ENCODE results near the gene JDP2.

The JDP2 gene

DNA sequence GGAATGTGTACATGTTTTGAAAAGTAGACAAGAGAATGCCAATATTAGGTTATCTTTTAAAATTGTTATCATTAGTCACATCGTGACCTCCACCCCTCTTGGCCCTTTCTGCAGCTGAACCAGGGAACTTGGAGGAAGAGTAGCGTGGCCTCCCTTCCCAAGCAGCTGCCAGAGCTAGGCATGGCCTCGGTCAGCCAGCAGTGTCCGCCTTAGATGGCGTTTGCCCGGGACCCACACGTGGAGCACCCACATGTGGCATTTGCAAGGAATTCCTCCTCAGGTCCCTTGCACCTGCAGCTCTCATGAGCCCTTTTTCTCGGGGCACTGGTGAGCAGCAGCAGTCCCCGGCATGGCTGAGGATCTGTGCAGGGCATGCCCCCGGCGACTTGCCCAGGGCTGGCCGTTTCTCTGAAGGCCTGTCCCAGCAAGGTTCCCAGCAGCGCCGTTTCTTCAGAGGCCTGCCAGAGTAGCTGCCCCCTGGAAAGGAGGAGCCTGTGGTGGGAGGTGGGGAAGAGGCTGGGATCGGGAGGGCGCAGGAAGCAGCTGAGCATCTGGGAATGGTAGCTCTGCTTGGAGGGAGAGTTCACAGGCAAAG lies 10.8 kb downstream of the JDP2 start:
- DNase-seq: no peak

DNA sequence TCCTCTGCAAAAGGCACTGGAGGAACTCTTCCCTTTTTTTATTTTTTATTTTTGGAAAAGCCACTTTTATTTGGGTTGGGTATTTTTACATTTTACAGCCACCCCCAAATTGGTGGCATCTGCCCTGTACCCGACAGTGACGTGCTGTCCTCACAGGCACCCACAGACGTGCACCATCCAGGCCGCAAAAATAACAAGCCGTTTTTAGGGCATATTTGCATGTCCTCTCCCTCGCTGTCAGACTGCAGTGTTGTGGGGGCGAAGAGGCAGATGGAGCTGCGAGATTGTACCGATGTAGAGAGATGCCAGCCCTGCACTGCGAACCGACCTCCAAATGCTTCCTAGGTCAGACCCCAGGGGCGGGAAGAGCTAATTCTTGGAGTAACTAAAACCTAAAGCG lies 12.2 kb downstream of the JDP2 start:
- no peak for DNase-seq

DNA sequence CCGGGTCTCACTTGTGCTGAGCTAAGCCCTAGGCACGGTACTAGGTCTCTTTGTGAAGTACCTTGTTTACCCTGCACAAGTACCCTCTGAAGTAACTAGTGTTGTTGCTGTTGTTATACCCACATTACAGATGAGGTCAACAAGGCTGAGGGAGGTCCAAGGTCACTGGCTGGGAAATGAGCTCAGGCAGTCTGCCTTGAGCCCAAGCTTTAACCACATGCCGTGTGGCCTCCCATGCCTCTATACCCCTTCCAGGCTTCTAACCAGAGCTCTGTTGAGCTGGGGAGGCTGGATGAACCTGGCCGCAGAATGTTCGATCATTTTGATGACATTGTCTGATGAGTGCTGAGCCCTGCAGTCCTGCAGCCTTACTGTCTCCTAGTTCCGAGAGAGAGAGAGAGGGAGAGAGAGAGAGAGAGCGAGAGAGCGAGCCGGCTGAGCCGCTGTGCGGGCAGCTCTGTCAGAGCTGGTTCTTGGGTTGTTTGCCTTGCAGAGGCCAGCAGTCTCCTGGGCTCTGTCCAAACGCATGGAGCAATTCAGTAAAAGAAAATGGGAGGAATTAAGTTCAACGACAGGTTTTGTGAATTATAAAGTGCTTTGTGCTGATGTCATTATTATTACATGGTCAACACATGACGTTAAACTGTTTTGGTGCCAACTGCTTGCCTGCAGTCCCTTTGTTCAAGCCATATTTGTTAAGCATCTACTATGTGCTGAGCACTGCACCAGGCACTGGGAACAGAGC lies 13.1 kb downstream of the JDP2 start:
- peak; percentile 72 for DNase-seq

GRCh38 chr14:75441728-75442127 lies 13.9 kb downstream of the JDP2 start:
- no peak for DNase-seq

DNA sequence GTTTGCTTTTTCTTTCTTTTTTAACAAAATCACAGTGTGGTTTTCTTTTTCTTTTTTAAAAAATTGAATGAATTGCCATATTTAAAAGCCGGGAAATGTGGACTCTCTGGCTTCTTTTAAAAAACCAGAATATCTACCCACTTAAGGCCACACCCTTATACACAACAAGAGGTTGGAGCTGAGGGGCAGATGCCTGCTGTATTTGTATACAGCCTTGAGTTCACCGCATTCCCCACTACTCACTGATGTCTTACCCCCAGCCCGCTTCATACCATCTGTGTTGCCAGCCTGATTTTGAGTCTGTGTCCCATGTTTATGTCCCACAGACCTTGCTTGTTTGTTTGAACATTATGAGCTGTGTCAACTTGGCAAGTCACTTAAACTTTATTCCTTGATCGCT lies 14.3 kb downstream of the JDP2 start:
- no peak for DNase-seq

DNA sequence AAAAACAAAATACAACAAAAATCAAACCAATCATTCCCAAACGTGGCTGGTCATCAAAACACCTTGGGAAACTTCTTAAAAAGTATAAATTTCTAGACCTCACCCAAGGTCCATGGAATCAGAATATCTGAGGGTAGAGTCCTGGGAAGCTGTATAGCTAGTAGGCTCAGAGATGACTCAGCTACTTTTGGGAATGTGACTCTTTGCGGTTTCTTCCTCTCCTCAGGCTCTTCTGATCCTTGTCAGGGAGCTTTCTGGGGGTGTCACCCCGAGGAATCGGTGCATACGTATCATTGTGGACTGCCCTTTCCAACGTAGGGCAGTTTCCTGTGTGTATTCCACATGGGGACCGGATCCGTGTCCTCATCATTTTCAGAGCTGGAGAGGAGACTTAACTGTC lies 14.8 kb downstream of the JDP2 start:
- DNase-seq: peak; percentile 65

DNA sequence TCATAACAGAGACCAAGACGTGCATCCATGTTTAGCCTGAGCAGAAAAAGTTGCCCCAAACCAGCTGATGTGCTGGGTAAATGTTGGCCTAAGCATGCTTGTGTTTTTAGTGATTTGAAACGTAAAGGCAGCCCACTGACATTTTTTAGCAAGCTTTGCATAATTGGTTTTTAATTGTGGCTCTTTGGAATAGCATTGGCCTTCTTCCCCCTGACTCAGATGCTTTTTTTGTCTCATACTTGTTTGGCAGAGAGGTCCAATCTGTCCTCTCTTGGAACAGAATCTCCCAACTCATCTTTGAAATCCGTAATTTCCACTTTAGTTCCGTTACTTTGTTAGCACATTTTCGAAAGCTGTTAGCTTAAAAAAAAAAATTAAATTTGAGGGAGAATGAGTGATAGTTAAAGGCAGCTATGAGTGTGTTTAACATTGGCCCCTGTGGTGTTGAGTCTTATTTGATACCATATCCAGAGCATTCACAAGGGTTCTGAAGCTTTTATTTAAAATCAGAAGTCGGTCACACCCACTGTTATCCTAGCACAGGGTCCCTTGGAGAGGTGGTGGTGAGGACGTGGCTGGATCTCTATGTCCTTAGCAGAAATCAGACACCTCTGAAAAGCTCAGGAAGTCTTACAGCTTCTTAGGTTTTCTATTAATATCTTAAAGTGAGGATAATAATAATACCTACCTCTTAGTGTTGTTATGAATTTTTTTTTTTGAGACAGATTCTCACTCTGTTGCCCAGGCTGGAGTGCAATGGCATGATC lies 15.6 kb downstream of the JDP2 start:
- DNase-seq: no peak

- no peak for DNase-seq
Observed at GRCh38 chr14:75445236-75445635, 17.4 kb downstream of the JDP2 start.

DNA sequence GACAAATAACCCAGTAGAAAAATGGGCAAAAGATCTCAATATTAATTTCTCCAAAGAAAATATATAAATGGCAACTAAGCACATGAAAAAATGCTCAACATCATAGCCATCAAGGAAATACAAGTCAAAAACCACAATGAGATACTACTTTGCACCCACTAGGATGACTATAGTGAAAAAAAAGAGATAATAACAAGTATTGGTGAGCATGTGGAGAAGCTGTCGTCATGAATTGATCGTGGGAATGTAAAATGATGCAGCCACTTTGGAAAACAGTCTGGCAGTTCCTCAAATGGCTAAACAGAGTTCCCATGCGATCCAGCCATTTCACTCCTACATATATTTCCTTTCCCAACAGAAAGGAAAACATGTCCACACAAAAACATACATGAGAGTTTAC lies 18.1 kb downstream of the JDP2 start:
- no peak for DNase-seq

DNA sequence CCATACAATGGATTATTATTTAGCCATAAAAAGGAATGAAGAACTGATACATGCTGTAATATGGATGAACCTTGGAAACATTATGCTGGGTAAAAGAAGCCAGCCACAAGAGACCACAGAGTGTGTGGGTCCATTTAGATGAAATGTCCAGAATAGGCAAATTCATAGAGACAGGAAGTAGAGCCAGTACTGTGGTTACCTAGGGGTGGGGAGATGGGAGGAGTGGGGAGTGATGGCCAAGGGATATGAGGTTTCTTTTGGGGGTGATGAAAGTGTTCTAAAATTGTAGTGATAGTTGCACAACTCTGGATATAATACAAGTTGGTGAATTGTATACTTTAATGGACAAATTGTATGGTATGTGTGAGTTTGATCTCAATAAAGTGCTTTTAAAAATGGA lies 18.6 kb downstream of the JDP2 start:
- no peak for DNase-seq

DNA sequence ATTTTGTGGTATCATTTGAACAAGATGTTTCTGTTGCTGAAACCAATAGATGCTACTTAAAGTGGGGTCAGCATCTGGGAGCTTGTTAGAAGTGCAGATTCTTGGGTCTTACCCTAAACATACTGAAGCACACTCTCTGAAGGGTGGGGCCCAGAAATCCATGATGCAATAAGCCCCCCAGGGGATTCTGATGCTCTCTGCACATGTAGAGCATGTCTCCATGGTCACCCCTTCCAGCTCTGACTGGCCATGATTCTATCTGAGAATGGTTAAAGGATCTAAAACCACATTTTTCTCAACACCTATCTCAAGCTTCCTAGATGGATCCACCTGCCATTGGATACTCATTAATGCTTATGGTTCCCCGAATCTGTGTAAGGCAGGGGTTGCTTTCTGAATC lies 20.4 kb downstream of the JDP2 start:
- no peak for DNase-seq

DNA sequence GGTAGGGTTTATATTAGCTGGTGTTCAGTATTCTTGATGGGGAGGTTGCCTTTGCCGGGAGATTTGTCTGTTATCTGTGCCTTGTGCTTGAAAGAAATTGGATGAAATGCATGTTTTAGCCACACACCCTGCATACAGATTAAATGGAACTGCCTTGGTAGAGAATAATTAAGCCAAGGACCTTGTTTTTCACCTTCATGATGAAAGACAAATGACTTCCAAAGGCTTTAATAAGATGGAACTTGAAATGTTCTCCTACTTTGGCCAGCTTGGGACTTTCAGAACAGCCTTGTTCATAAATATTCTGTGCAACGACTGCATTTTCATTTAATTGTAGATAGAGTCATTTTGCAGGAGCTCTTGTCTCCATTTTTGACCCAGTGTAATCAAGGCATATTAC lies 21.2 kb downstream of the JDP2 start:
- no peak for DNase-seq

DNA sequence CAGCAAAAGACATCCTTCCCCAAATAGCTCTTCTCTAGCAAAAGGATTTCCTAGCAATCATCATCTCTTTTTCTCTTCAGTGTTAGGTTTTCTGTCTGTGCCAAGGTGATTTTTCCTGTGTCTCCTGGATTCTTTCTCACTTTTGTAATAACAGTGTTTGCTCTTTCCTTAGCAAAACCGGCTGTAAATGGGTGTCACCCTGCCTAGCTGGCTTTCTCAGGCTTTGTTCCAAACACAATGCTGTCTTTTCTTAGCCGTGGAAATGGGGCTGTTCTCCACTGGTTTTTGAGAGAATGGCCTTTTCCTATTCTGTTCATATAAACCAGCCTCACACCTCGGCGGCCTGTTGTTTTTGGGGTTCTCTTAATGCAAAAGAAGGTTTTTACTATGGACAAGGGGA lies 21.9 kb downstream of the JDP2 start:
- DNase-seq: no peak

DNA sequence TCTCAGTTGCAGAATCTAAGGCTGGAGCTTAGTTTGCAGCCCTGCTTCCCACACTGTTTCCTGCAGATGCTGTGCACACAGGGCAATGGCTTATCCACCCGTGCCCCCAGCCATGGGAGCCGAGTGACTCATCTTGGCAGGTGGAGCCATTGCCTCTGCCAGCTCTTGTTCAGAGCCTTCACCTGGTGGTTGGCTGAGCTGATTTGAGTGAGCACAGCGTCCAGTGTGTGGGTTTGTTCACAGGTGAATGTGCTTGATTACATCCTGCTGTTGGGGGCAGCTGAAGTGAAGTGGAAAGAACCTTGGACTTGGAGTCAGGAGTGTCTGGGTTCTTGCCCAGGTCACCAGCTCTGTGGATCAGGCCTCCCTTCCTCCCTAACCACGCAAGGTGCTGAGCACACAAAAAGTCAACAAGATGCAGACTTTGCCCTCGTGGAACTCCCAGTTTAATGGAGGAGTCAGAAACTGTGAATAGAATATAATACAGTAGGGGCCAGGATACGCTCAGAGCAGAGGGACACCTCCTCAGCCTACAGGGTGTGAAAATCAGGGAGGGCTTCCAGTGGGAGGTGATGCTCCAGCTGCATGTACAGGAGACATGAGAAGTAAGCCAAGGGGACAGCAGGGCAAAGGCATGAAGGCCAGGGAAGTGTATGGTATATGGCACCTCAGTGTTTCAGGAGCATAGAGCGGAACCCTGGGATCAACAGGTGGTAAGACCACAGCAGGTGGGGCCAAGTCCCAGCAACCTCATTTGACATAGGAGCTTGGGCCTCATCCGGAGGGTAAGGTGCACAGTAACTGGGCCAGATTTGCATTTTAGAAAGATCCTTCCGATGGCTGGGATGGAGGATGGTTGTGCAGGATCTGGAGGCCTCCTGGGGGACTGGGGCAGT lies 22.8 kb downstream of the JDP2 start:
- no peak for DNase-seq

DNA sequence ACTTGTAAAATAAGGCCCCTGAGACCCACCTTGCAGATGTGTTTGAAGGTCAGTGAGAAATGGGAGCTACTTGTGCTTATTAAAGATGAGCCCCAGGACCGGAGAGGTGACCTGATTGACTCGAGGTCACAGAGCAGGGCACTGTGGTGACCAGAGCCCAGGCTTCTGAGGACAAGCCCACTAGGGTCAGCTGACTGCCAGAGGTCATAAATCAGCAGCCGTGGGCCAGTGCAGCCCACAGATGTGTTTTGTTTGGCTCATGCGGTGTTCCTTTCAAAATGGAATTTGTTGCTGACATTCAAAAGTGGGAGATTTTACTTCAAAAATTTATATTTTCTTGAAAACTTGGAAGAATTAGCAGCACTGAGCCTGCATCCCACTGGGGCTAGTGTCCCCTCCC lies 24.5 kb downstream of the JDP2 start:
- no peak for DNase-seq

DNA sequence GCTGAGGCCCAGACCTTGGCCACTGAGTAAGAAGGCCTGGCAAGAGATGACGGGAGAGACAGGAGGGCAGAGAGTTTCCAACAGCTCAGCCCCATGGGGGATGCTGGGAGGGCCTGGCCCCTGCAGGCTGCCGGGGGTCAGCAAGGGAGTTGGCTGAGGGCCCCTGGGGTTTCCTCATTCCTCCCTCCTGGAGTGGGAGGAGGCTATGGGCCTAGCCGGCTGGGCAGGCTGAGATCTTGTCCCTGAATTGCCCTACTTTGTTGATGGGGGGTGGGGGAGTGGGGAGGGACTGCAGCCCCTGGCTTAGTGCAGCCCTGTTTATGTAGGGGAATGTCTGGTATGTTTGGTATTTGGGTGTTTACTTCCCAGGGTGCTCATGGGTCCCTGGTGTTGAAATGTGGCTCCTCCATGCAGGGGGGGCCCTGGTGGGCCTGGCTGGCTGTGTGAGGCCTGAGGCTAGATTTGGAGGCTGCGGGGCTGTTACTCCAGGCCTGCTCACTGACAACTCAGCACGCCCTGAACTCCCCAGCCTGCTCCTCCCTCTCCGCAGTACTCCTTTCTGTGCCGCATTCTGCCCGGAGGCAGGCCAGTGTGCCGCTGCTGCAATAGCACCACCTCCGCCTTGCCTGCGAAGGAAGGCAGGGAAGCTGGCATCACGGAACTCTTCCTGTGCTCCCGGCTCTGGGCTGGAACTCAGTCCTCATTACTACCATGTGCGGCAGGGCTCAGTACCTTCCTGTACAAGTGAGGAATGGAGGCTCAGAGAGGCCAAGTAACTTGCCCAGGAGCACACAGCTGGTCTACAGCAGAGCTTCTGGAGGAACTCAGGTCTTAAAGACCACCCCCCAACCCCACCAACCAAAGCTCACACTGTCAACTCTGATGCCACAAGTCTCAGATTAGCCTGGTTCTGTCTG lies 25.3 kb downstream of the JDP2 start:
- peak; percentile 92 for DNase-seq

- no peak for DNase-seq
Observed at GRCh38 chr14:75453817-75454434, 26.1 kb downstream of the JDP2 start.

GRCh38 chr14:75454963-75455546 lies 27.2 kb downstream of the JDP2 start:
- peak; percentile 78 for DNase-seq

DNA sequence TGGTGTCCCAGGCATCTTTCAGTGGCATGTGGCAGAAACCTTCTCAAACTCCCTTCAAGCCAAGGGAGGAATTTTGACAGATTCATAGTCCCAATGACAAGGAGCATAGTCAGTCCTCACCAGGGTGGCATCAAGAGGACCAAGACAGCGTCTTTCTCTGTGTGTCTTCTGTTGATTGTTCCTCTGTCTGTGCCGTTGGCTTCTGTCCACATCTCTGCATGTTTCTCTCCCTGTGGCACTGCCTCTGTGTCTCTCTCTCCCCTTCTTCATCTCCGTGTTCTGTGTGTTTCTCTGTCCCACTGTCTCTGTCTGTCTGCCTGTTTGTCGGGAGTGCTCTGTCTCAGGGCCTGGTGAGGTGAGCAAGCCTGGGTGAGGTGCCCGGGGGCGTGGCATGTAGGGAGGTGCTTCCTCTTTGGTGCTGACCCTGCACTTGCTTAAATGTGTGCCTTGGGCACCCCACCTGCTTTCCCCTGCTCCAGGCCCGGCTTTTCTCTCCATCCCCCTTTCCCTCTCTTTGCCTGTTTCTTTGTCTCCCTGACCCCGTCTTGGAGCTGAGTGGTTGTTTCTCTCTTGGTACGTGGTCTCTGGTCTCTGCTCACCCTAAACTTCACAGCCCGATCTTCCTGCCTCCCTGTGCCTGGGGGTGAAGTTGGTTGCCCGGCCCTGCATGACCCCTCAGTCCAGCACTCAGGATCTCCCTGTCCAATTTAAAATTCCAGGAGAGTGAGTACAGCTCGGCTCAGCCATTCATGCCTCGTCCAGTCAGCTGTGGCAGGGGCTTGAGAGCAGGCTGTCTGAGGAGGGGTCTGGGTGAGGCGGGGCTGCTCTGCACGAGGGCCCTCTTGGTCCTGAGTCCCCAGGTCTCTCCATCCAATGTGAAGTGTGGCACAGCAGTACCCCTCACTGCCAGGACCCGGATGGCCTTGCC lies 28.5 kb downstream of the JDP2 start:
- DNase-seq: no peak

DNA sequence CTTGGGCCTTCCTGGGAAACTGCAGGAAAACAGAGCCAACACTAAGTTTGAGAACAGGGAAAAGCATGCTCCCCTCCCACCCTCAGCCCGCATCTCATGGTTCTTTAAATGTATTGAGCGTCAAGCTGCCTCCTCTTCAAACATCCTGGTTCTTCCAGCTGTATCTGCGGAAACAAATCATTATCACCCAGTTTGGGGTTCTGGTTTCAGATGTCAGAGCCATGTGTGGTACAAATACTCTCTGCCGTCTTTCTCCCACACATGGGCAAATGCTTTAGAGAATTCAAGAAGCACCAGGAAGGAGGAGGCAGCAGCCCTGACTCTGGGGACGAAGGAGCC lies 29.1 kb downstream of the JDP2 start:
- no peak for DNase-seq

Data from fibroblast of skin of right biceps (primary cell).